SU-DHL-6 (cell line): ENCODE data around the gene CTDSPL.

Source experiments
- H2AFZ ChIP-seq: fragments of 200-600 bp; sonication (generic); 2 replicates; pipeline ENCODE4 v1.6.1; 2014; ENCODE audit warnings: low read depth, mild to moderate bottlenecking, moderate library complexity, mixed read lengths, antibody characterized with exemption, low read length; ENCODE audit not compliant: severe bottlenecking
- H3F3A ChIP-seq: fragments of 200-600 bp; shearing (Covaris generic); 2 replicates; pipeline ENCODE4 v1.6.0; 2016; ENCODE audit warnings: antibody characterized with exemption, mild to moderate bottlenecking; ENCODE audit not compliant: insufficient read depth
- H3K27ac ChIP-seq: fragments of 200-600 bp; sonication (generic); 2 replicates; pipeline ENCODE4 v1.5.1; 2016; ENCODE audit warnings: low read depth, mild to moderate bottlenecking, low read length, moderate library complexity, mixed read lengths
- H3K27me3 ChIP-seq: fragments of 200-600 bp; sonication (generic), shearing (Covaris generic); 2 replicates; pipeline ENCODE4 v1.6.0; 2014; ENCODE audit warnings: mild to moderate bottlenecking, low read length
- H3K36me3 ChIP-seq: fragments of 200-600 bp; sonication (generic); 2 replicates; pipeline ENCODE4 v1.6.1; 2014; ENCODE audit warnings: mild to moderate bottlenecking, low read length, mixed read lengths
- H3K4me2 ChIP-seq: fragments of 300-600, 200-600 bp; shearing (Covaris generic), sonication (generic); 2 replicates; pipeline ENCODE4 v1.6.0; 2014; ENCODE audit warnings: low read length, low read depth, mild to moderate bottlenecking; ENCODE audit not compliant: poor library complexity, severe bottlenecking
- H3K4me3 ChIP-seq: fragments of 200-600 bp; sonication (generic); 2 replicates; pipeline ENCODE4 v1.5.1; 2014; ENCODE audit warnings: antibody characterized with exemption, low read length, mild to moderate bottlenecking, mixed read lengths; ENCODE audit not compliant: insufficient read depth, poor library complexity, severe bottlenecking
- H3K79me2 ChIP-seq: fragments of 200-600 bp; sonication (generic); 2 replicates; pipeline ENCODE4 v1.6.1; 2014; ENCODE audit warnings: mild to moderate bottlenecking, low read length, moderate library complexity; ENCODE audit not compliant: insufficient read depth
- H3K9ac ChIP-seq: fragments of 200-600 bp; sonication (generic); 2 replicates; pipeline ENCODE4 v1.7.0; 2014; ENCODE audit warnings: mild to moderate bottlenecking, low read length
- H3K9me2 ChIP-seq: fragments of 200-600 bp; sonication (generic); replicated peaks from 2 replicates; pipeline ENCODE4 v1.6.1; 2014; ENCODE audit warnings: low read length; ENCODE audit not compliant: insufficient read depth
- H3K9me3 ChIP-seq: fragments of 200-600 bp; sonication (generic); 2 replicates; pipeline ENCODE4 v1.6.1; 2014; ENCODE audit warnings: low read length, mixed read lengths; ENCODE audit not compliant: insufficient read depth
- H4K20me1 ChIP-seq: fragments of 200-600 bp; sonication (generic); 2 replicates; pipeline ENCODE4 v1.6.1; 2014; ENCODE audit warnings: low read depth, mild to moderate bottlenecking, antibody characterized with exemption, low read length, moderate library complexity, mixed read lengths
- CTCF ChIP-seq: fragments of 200-600 bp; sonication (generic); IDR thresholded peaks from one replicate; pipeline ENCODE4 v1.5.1; 2017; ENCODE audit warnings: antibody characterized with exemption, mild to moderate bottlenecking, low read length, moderate library complexity; ENCODE audit not compliant: insufficient read depth, poor library complexity, severe bottlenecking
- EZH2phosphoT487 ChIP-seq: fragments of 200-600 bp; sonication (generic), shearing (Covaris generic); conservative IDR thresholded peaks from 2 replicates; pipeline ENCODE4 v1.6.1; 2018; ENCODE audit warnings: mild to moderate bottlenecking, antibody characterized with exemption, low read length, moderate library complexity, mixed read lengths

CTDSPL gene

GRCh38 chr3:37906734-37907282 lies 45.1 kb downstream of the CTDSPL start:
- H3K9ac ChIP-seq = no peak overlapping the region
- H3K27ac ChIP-seq = no peak overlapping the region
- H3K4me2 ChIP-seq = no peak overlapping the region

GRCh38 chr3:37907371-37907770 lies 45.7 kb downstream of the CTDSPL start:
- Histone ChIP-seq H2AFZ (no peak overlapping the region), H3K4me2 (no peak overlapping the region), H3K36me3 (no peaks in the 10 kb centered on the region), H3K27ac (no peak overlapping the region), H3K79me2 (no peaks in the 10 kb centered on the region), H3K27me3 (no peaks in the 10 kb centered on the region), H3K9ac (no peak overlapping the region), H4K20me1 (no peaks in the 10 kb centered on the region), H3K9me3 (no peaks in the 10 kb centered on the region), H3K9me2 (no peaks in the 10 kb centered on the region), H3K4me3 (no peak overlapping the region), H3F3A (no peaks in the 10 kb centered on the region)
- TF ChIP-seq EZH2phosphoT487 = no peak
- no peak for TF ChIP-seq CTCF

More at GRCh38 chr3:37906734-37907282, 45.1 kb downstream of the CTDSPL start:
- H3K4me3 ChIP-seq = no peak overlapping the region
- H3K79me2 ChIP-seq = no peaks in the 10 kb centered on the region
- TF ChIP-seq CTCF (no peak), EZH2phosphoT487 (no peak)
- no peak overlapping the region for H2AFZ ChIP-seq
- no peaks in the 10 kb centered on the region for H3K9me2 ChIP-seq
- H4K20me1 ChIP-seq = no peaks in the 10 kb centered on the region
- no peaks in the 10 kb centered on the region for H3F3A ChIP-seq
- no peaks in the 10 kb centered on the region for H3K36me3 ChIP-seq
- H3K27me3 ChIP-seq = no peaks in the 10 kb centered on the region
- no peaks in the 10 kb centered on the region for H3K9me3 ChIP-seq

- Histone ChIP-seq H3K9me3 (no peaks in the 10 kb centered on the region), H3K9ac (no peak overlapping the region), H3K4me3 (no peak overlapping the region), H3K79me2 (no peaks in the 10 kb centered on the region), H3K27ac (no peak overlapping the region), H2AFZ (no peak overlapping the region), H4K20me1 (no peaks in the 10 kb centered on the region), H3K36me3 (no peaks in the 10 kb centered on the region), H3K9me2 (no peaks in the 10 kb centered on the region), H3K27me3 (no peaks in the 10 kb centered on the region), H3K4me2 (no peak overlapping the region), H3F3A (no peaks in the 10 kb centered on the region)
- TF ChIP-seq CTCF (no peak), EZH2phosphoT487 (no peak)
Observed at GRCh38 chr3:37907906-37908305, 46.2 kb downstream of the CTDSPL start.
